Activated CD8-positive, alpha-beta T cell treated with anti-CD3 and anti-CD28 coated beads for 36 hours (primary cell): ENCODE results near the gene PNMA6F. TPM values are rescaled to one million over a fixed set of nuclear protein-coding genes. Genes with fewer than 3 reads are reported as not detected.
A peak's percentile ranks its signal among the peaks of the same experiment; 100 is the strongest.

Experiments used
- ATAC-seq: fragments of 200-7000 bp; cut with Tn5 transposase; one replicate; pipeline ENCODE4 v1.10.0; 2021; ENCODE audit warnings: mild to moderate bottlenecking, moderate library complexity
- CTCF ChIA-PET: fragments of 350-600 bp; sonication (Branson Sonifier 250); formaldehyde crosslinking; loops from one replicate; lab custom pipeline; 2021; ENCODE audit warnings: antibody characterized with exemption; lab: Charles Lee
- POLR2A ChIA-PET: fragments of 350-600 bp; sonication (Branson Sonifier 250); formaldehyde crosslinking; loops from one replicate; lab custom pipeline; 2021; ENCODE audit warnings: antibody characterized with exemption; lab: Charles Lee
- DNase-seq: peaks from one replicate; pipeline ENCODE4 v3.0.0-alpha.2; 2020
- H3K27ac Mint-ChIP-seq: one replicate; pipeline ENCODE4 v1.8.0; 2021; ENCODE audit warnings: mild to moderate bottlenecking, mixed read lengths
- H3K27me3 Mint-ChIP-seq: one replicate; pipeline ENCODE4 v1.8.0; 2021; ENCODE audit warnings: mixed read lengths
- H3K36me3 Mint-ChIP-seq: one replicate; pipeline ENCODE4 v1.8.0; 2021; ENCODE audit warnings: low read depth, mixed read lengths
- H3K4me1 Mint-ChIP-seq: one replicate; pipeline ENCODE4 v1.8.0; 2021; ENCODE audit warnings: low read depth, mixed read lengths
- H3K4me3 Mint-ChIP-seq: one replicate; pipeline ENCODE4 v1.8.0; 2021; ENCODE audit warnings: mild to moderate bottlenecking, moderate library complexity, mixed read lengths
- H3K9me3 Mint-ChIP-seq: one replicate; pipeline ENCODE4 v1.8.0; 2021; ENCODE audit warnings: mixed read lengths
- CTCF ChIP-seq: fragments of 200-600 bp; IDR thresholded peaks from one replicate; pipeline ENCODE4 v1.8.0; 2022; ENCODE audit warnings: antibody characterized with exemption, mild to moderate bottlenecking
- intact Hi-C: fragments of 100-400 bp; cut with micrococcal nuclease; formaldehyde crosslinking; loops from one replicate; pipeline ENCODE4 v1.10.0; 2022
- total RNA-seq, 2 experiments: library from RNA; stranded (reverse); gene quantifications; one replicate each; pipeline ENCODE4 v1.2.3, GENCODE V29; 2021

The PNMA6F gene
- total RNA-seq, 2 experiments from 2014 or later: not detected

GRCh38 chrX:153343674-153344073 lies 22.1 kb upstream of the PNMA6F start:
- TF ChIP-seq CTCF: no peak
- Mint-ChIP-seq H3K4me3 (peak overlapping the region; percentile 48), H3K27ac (peak overlapping the region; percentile 92), H3K4me1 (peaks cover 44% of the 10 kb centered on the region), H3K9me3 (peaks cover 3% of the 10 kb centered on the region), H3K27me3 (no peaks in the 10 kb centered on the region), H3K36me3 (peaks cover 79% of the 10 kb centered on the region)
- DNase-seq: no peak
- intact Hi-C loops: no loop called here
- ChIA-PET POLR2A (interaction anchor here (1.1 kb wide), 1 partner anchor 10 kb away, joined by 4 read pairs; no protein-coding TSS in a partner anchor), CTCF (interaction anchor here (1.2 to 1.8 kb wide), 2 partner anchors 16 to 403 kb away, joined by 3 to 5 read pairs; no protein-coding TSS in a partner anchor)
- no peak for ATAC-seq

- peak overlapping the region; percentile 48 for H3K4me3 Mint-ChIP-seq
- peaks cover 3% of the 10 kb centered on the region for H3K9me3 Mint-ChIP-seq
- peak overlapping the region; percentile 92 for H3K27ac Mint-ChIP-seq
- DNase-seq (peak; percentile 33), ATAC-seq (peak; percentile 74)
- POLR2A ChIA-PET: interaction anchor here (0.8 to 1.1 kb wide), 2 partner anchors 11 to 23 kb away, joined by 3 to 4 read pairs; no protein-coding TSS in a partner anchor
- H3K27me3 Mint-ChIP-seq: no peaks in the 10 kb centered on the region
- TF ChIP-seq CTCF: no peak
- H3K36me3 Mint-ChIP-seq: peaks cover 81% of the 10 kb centered on the region
- intact Hi-C loops: no loop called here
- peaks cover 50% of the 10 kb centered on the region for H3K4me1 Mint-ChIP-seq
- CTCF ChIA-PET: interaction anchor here (1.2 to 1.8 kb wide), 2 partner anchors 17 to 402 kb away, joined by 3 to 5 read pairs; no protein-coding TSS in a partner anchor
Measured at GRCh38 chrX:153342762-153343558, 21.4 kb upstream of the PNMA6F start.

- no peak for TF ChIP-seq CTCF
- Mint-ChIP-seq H3K4me1 (peaks cover 72% of the 10 kb centered on the region), H3K27ac (peak overlapping the region; percentile 20), H3K36me3 (peaks cover 80% of the 10 kb centered on the region), H3K4me3 (no peak overlapping the region), H3K27me3 (no peaks in the 10 kb centered on the region), H3K9me3 (peaks cover 3% of the 10 kb centered on the region)
- ATAC-seq (no peak), DNase-seq (no peak)
- intact Hi-C loops: no loop called here
- POLR2A ChIA-PET: no interaction called here
- CTCF ChIA-PET: no interaction called here
Measured at GRCh38 chrX:153340111-153340510, 18.5 kb upstream of the PNMA6F start.

- H3K4me3 Mint-ChIP-seq: no peak overlapping the region
- H3K4me1 Mint-ChIP-seq: peaks cover 72% of the 10 kb centered on the region
- DNase-seq (no peak), ATAC-seq (no peak)
- H3K36me3 Mint-ChIP-seq: peaks cover 76% of the 10 kb centered on the region
- H3K27ac Mint-ChIP-seq: peak overlapping the region; percentile 20
- peaks cover 3% of the 10 kb centered on the region for H3K9me3 Mint-ChIP-seq
- CTCF ChIA-PET: no interaction called here
- no peaks in the 10 kb centered on the region for H3K27me3 Mint-ChIP-seq
- no peak for TF ChIP-seq CTCF
- POLR2A ChIA-PET: no interaction called here
- intact Hi-C loops: no loop called here
Measured at GRCh38 chrX:153339662-153340061, 18.1 kb upstream of the PNMA6F start.

- Mint-ChIP-seq H3K27me3 (no peaks in the 10 kb centered on the region), H3K27ac (peak overlapping the region; percentile 69), H3K4me1 (peaks cover 68% of the 10 kb centered on the region), H3K36me3 (peaks cover 71% of the 10 kb centered on the region), H3K4me3 (peak overlapping the region; percentile 21), H3K9me3 (peaks cover 3% of the 10 kb centered on the region)
- POLR2A ChIA-PET: no interaction called here
- ATAC-seq: no peak
- DNase-seq: no peak
- intact Hi-C loops: no loop called here
- TF ChIP-seq CTCF: no peak
- CTCF ChIA-PET: no interaction called here
Measured at GRCh38 chrX:153338836-153339235, 17.3 kb upstream of the PNMA6F start.
